Embryonic facial prominence (tissue), 1 donor: ENCODE data around the gene CRISPLD2.

Experiments
- DNase-seq: peaks from one replicate; pipeline ENCODE4 v3.0.0-alpha.2; 2016; ENCODE audit errors: extremely low spot score

CRISPLD2 gene

GRCh38 chr16:84819644-84820304, at the start of gene CRISPLD2:
TSS of gene CRISPLD2 (plus strand) at chr16:84819985. CDS start at chr16:84838496, 18,511 bp downstream.
- DNase-seq: peak; percentile 42

GRCh38 chr16:84773312-84773711, 46.5 kb upstream of the CRISPLD2 start:
- DNase-seq: no peak

- no peak for DNase-seq
Measured at GRCh38 chr16:84774810-84775209, 45.0 kb upstream of the CRISPLD2 start.

- DNase-seq: no peak
Measured at GRCh38 chr16:84775262-84775810, 44.4 kb upstream of the CRISPLD2 start.

- DNase-seq: no peak
Measured at GRCh38 chr16:84777435-84777834, 42.4 kb upstream of the CRISPLD2 start.

GRCh38 chr16:84778720-84779119, 41.1 kb upstream of the CRISPLD2 start:
- no peak for DNase-seq

GRCh38 chr16:84780063-84780462, 39.7 kb upstream of the CRISPLD2 start:
- no peak for DNase-seq

- no peak for DNase-seq
Measured at GRCh38 chr16:84780544-84781376, 39.0 kb upstream of the CRISPLD2 start.

GRCh38 chr16:84782846-84783245, 36.9 kb upstream of the CRISPLD2 start:
- DNase-seq: no peak

GRCh38 chr16:84785843-84786581, 33.8 kb upstream of the CRISPLD2 start:
- peak; percentile 63 for DNase-seq

GRCh38 chr16:84786605-84787262, 33.1 kb upstream of the CRISPLD2 start:
- no peak for DNase-seq

- no peak for DNase-seq
Measured at GRCh38 chr16:84787263-84787622, 32.5 kb upstream of the CRISPLD2 start.

- DNase-seq: peak; percentile 87
Measured at GRCh38 chr16:84788920-84789391, 30.8 kb upstream of the CRISPLD2 start.

- DNase-seq: no peak
Measured at GRCh38 chr16:84789431-84789830, 30.4 kb upstream of the CRISPLD2 start.

- no peak for DNase-seq
Measured at GRCh38 chr16:84790301-84790700, 29.5 kb upstream of the CRISPLD2 start.

GRCh38 chr16:84791088-84791487, 28.7 kb upstream of the CRISPLD2 start:
- no peak for DNase-seq

GRCh38 chr16:84791501-84791900, 28.3 kb upstream of the CRISPLD2 start:
- DNase-seq: no peak

- DNase-seq: no peak
Measured at GRCh38 chr16:84794186-84794585, 25.6 kb upstream of the CRISPLD2 start.

GRCh38 chr16:84794626-84795025, 25.2 kb upstream of the CRISPLD2 start:
- DNase-seq: no peak

GRCh38 chr16:84795329-84796053, 24.3 kb upstream of the CRISPLD2 start:
- DNase-seq: no peak
